ENCODE results near the gene FOXN3.

- TF ChIP-seq POLR2AphosphoS5 (IDR thresholded peaks at IDR 0.05; ENCODE audit: low read depth): no peak
- TF ChIP-seq, protein P1, sequence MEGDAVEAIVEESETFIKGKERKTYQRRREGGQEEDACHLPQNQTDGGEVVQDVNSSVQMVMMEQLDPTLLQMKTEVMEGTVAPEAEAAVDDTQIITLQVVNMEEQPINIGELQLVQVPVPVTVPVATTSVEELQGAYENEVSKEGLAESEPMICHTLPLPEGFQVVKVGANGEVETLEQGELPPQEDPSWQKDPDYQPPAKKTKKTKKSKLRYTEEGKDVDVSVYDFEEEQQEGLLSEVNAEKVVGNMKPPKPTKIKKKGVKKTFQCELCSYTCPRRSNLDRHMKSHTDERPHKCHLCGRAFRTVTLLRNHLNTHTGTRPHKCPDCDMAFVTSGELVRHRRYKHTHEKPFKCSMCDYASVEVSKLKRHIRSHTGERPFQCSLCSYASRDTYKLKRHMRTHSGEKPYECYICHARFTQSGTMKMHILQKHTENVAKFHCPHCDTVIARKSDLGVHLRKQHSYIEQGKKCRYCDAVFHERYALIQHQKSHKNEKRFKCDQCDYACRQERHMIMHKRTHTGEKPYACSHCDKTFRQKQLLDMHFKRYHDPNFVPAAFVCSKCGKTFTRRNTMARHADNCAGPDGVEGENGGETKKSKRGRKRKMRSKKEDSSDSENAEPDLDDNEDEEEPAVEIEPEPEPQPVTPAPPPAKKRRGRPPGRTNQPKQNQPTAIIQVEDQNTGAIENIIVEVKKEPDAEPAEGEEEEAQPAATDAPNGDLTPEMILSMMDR (IDR thresholded peaks at IDR 0.05; ENCODE audit: insufficient read depth, low read length): no peak
- no peak for TF ChIP-seq REST (IDR thresholded peaks at IDR 0.05; ENCODE audit: insufficient replicate concordance, low read depth)
- TF ChIP-seq GABPA (IDR thresholded peaks at IDR 0.05; ENCODE audit: low read depth): no peak
Observed at GRCh38 chr14:89136587-89136986, 280.4 kb downstream of the FOXN3 start.

All from HL-60 (cell line).